ENCODE data around the gene OR8B8. TPM values are rescaled to one million over a fixed set of nuclear protein-coding genes. Genes with fewer than 3 reads are reported as not detected.
"Not testable (repeated sequence)": the region's sequence is repeated elsewhere in the genome, so short reads cannot be mapped to it uniquely, and the experiment has no call there.

OR8B8 gene
- total RNA-seq, 4 donors from 2014 or later = not detected

GRCh38 chr11:124467381-124467927, 22.0 kb upstream of the OR8B8 start:
- H3K27ac ChIP-seq = no peak overlapping the region
- no peak for DNase-seq
- no peak overlapping the region for H3K4me3 ChIP-seq
- no peaks in the 10 kb centered on the region for H3K9me3 ChIP-seq
- TF ChIP-seq CTCF (IDR thresholded peaks at IDR 0.05) (no peak), POLR2A (IDR thresholded peaks at IDR 0.05) (no peak)
- no peaks in the 10 kb centered on the region for H3K27me3 ChIP-seq
- no peaks in the 10 kb centered on the region for H3K4me1 ChIP-seq
- no peaks in the 10 kb centered on the region for H3K36me3 ChIP-seq

GRCh38 chr11:124465368-124465767, 19.9 kb upstream of the OR8B8 start:
- no peak for DNase-seq
- H3K27ac ChIP-seq = no peak overlapping the region
- H3K4me1 ChIP-seq = no peaks in the 10 kb centered on the region
- TF ChIP-seq CTCF (IDR thresholded peaks at IDR 0.05) = no peak
- no peaks in the 10 kb centered on the region for H3K36me3 ChIP-seq
- H3K4me3 ChIP-seq = no peak overlapping the region
- no peaks in the 10 kb centered on the region for H3K9me3 ChIP-seq
- no peaks in the 10 kb centered on the region for H3K27me3 ChIP-seq

GRCh38 chr11:124463990-124464389, 18.5 kb upstream of the OR8B8 start:
- H3K4me3 ChIP-seq = no peak overlapping the region
- H3K9me3 ChIP-seq = no peaks in the 10 kb centered on the region
- H3K36me3 ChIP-seq = no peaks in the 10 kb centered on the region
- TF ChIP-seq POLR2A (IDR thresholded peaks at IDR 0.05) (no peak), CTCF (IDR thresholded peaks at IDR 0.05) (no peak)
- DNase-seq = no peak
- no peaks in the 10 kb centered on the region for H3K27me3 ChIP-seq
- no peaks in the 10 kb centered on the region for H3K4me1 ChIP-seq
- H3K27ac ChIP-seq = no peak overlapping the region

DNA sequence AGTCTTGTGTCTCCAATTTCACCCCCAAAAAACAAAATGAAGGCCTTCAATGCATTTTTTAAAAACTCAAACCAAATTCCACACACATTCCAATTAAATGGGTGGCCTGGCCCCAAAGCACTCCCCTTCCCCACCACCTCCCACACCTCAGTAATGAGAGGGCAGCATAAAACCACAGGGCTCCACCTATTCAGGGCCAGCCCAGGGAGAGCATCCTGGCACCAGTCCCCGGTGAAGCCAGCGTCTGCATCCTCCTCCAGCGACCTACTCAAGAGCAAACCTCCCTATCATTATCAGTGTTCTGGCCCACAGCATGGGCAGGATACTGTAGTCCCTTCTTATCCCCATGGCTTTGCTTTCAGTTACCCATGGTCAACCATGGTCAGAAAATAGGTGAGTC, 17.8 kb upstream of the OR8B8 start:
- no peak for DNase-seq
- H3K36me3 ChIP-seq = no peaks in the 10 kb centered on the region
- H3K27ac ChIP-seq = no peak overlapping the region
- no peaks in the 10 kb centered on the region for H3K9me3 ChIP-seq
- TF ChIP-seq CTCF (IDR thresholded peaks at IDR 0.05) (no peak), POLR2A (IDR thresholded peaks at IDR 0.05) (no peak)
- no peak overlapping the region for H3K4me3 ChIP-seq
- no peaks in the 10 kb centered on the region for H3K4me1 ChIP-seq
- H3K27me3 ChIP-seq = no peaks in the 10 kb centered on the region

GRCh38 chr11:124460459-124460858, 15.0 kb upstream of the OR8B8 start:
- Histone ChIP-seq H3K27me3 (no peaks in the 10 kb centered on the region), H3K4me3 (no peak overlapping the region), H3K36me3 (no peaks in the 10 kb centered on the region), H3K27ac (no peak overlapping the region), H3K9me3 (no peaks in the 10 kb centered on the region), H3K4me1 (no peaks in the 10 kb centered on the region)
- TF ChIP-seq POLR2A (IDR thresholded peaks at IDR 0.05) = no peak
- TF ChIP-seq CTCF (IDR thresholded peaks at IDR 0.05) = no peak
- DNase-seq = no peak

- H3K27me3 ChIP-seq, H3K27ac ChIP-seq, H3K9me3 ChIP-seq, H3K4me3 ChIP-seq, DNase-seq, H3K36me3 ChIP-seq, H3K4me1 ChIP-seq: not testable (repeated sequence)
These were observed 13.9 kb upstream of the OR8B8 start for GRCh38 chr11:124459379-124459778.
